HG02970 (cell line): ENCODE data around the gene GRIN2A.

Experiments used
- ATAC-seq: cut with Tn5 transposase; IDR thresholded peaks from one replicate; pipeline ENCODE4 v1.9.1; 2021; ENCODE audit warnings: mild to moderate bottlenecking, moderate library complexity, moderate number of reproducible peaks; ENCODE audit not compliant: unreplicated experiment, low FRiP score

The GRIN2A gene

GRCh38 chr16:10137341-10137740 is 44.9 kb downstream of the GRIN2A start:
- ATAC-seq: no peak

- ATAC-seq: no peak
Observed at GRCh38 chr16:10136916-10137315, 45.3 kb downstream of the GRIN2A start.

GRCh38 chr16:10130538-10130937 is 51.7 kb downstream of the GRIN2A start:
- ATAC-seq: no peak

GRCh38 chr16:10128397-10129258 is 53.6 kb downstream of the GRIN2A start:
- no peak for ATAC-seq

- ATAC-seq: no peak
Observed at GRCh38 chr16:10126686-10127085, 55.5 kb downstream of the GRIN2A start.

- no peak for ATAC-seq
Observed at GRCh38 chr16:10123141-10123540, 59.1 kb downstream of the GRIN2A start.

GRCh38 chr16:10122546-10122945 is 59.7 kb downstream of the GRIN2A start:
- ATAC-seq: no peak

GRCh38 chr16:10121897-10122425 is 60.3 kb downstream of the GRIN2A start:
- ATAC-seq: no peak

- ATAC-seq: no peak
Observed at GRCh38 chr16:10121491-10121890, 60.7 kb downstream of the GRIN2A start.

GRCh38 chr16:10120953-10121352 is 61.3 kb downstream of the GRIN2A start:
- ATAC-seq: no peak

GRCh38 chr16:10114409-10114808 is 67.8 kb downstream of the GRIN2A start:
- no peak for ATAC-seq

- ATAC-seq: no peak
Observed at GRCh38 chr16:10113248-10113647, 69.0 kb downstream of the GRIN2A start.

GRCh38 chr16:10112021-10112420 is 70.2 kb downstream of the GRIN2A start:
- ATAC-seq: no peak

- no peak for ATAC-seq
Observed at GRCh38 chr16:10111156-10111761, 71.0 kb downstream of the GRIN2A start.

- no peak for ATAC-seq
Observed at GRCh38 chr16:10110552-10110951, 71.7 kb downstream of the GRIN2A start.

- no peak for ATAC-seq
Observed at GRCh38 chr16:10107081-10107480, 75.1 kb downstream of the GRIN2A start.

- no peak for ATAC-seq
Observed at GRCh38 chr16:10103700-10104099, 78.5 kb downstream of the GRIN2A start.

- no peak for ATAC-seq
Observed at GRCh38 chr16:10103118-10103517, 79.1 kb downstream of the GRIN2A start.

GRCh38 chr16:10100829-10101228 is 81.4 kb downstream of the GRIN2A start:
- ATAC-seq: no peak

- no peak for ATAC-seq
Observed at GRCh38 chr16:10098991-10099390, 83.2 kb downstream of the GRIN2A start.

- ATAC-seq: no peak
Observed at GRCh38 chr16:10097271-10097670, 85.0 kb downstream of the GRIN2A start.

- ATAC-seq: no peak
Observed at GRCh38 chr16:10093576-10093975, 88.7 kb downstream of the GRIN2A start.
